ENCODE results near the gene TBC1D7.

DNA sequence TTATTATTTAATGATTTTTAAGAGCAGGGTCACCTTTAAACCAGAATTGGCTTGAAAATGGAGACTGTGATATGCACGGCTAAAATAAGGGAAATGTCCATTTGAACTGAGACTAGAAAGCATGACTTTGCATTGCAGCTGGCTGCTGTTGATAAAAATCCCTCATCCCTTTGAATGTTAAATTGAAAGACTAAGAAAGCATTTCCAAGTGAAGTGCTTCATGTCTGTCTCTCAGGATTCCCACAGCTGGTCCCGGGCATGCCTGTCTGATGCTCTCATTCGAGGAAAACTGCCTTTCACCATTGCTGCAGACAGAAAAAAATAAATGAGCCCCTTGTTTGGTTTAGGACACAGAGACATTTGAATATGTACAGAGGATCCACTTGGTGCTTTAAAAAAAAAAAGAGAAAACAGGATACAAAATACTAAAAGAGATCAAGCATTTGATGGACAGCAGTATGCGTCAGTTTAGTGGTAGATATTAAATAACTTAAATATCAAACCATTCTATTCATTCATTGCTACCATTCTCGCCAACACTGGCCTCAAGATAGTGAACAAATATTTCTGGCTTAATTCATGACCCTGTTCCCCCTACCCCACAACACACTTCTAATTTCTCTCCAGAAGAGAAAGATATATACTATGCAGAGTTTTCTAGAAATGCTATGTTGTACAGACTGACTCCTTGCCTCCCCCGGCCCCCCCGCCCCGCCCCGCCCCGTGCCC, 55.0 kb downstream of the TBC1D7 start:
- TF ChIP-seq EZH2 (IDR thresholded peaks at IDR 0.05; ENCODE audit: insufficient read depth, poor library complexity, severe bottlenecking) (no peak), EZH2phosphoT487 (IDR thresholded peaks at IDR 0.05; ENCODE audit: insufficient read depth, low read depth) (no peak)

Measured in GM23248 (cell line).